HG03520 (cell line): Measurements from ENCODE around the gene OR2T11.
A peak's percentile ranks its signal among the peaks of the same experiment; 100 is the strongest.
"Not testable (repeated sequence)": the region's sequence is repeated elsewhere in the genome, so short reads cannot be mapped to it uniquely, and the experiment has no call there.

Source experiments
- ATAC-seq: cut with Tn5 transposase; IDR thresholded peaks from one replicate; pipeline ENCODE4 v1.9.1; 2021; ENCODE audit warnings: mild to moderate bottlenecking, moderate library complexity; ENCODE audit not compliant: unreplicated experiment

The OR2T11 gene

DNA sequence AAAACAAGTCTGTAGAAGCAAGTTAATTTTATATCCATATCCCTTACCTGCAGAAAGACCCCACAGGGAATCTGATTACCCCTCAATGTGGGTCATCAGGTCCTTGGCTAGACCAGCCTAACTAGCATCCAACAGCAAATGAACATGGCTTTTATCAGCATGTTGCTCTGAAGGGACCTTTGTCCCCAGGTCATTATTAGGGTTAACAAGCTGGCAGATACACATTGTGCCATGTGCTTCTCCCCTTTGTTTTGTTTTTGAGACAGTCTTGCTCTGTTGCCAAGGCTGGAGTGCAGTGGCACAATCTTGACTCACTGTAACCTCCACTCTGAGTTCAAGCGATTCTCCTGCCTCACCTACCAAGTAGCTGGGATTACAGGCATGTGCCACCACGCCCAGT is at the start of gene OR2T11:
TSS of gene OR2T11 (minus strand) at position 101 of the 400 bp plus-strand sequence. CDS start 7,963 bp downstream, outside the sequence.
- not testable (repeated sequence) for ATAC-seq

DNA sequence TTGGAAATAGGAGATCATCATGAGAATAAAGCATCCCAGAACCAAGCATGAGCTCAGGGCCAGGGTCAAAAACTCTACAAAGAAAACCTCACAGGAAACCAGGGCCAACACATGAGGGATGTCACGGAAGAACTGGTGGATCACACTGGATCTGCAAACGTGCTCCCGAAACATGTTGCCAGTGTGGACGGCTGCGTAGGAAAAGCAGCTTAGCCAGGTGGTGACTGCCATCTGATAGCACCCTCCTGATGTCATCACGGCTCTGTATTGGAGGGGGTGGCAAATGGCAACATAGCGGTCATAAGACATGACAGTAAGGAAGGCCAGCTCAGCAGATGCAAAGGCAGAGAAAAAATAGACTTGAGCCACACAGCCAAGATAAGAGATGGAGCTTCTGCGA is 46.8 kb upstream of the OR2T11 start:
- ATAC-seq: no peak

GRCh38 chr1:248670003-248670402 is 35.1 kb upstream of the OR2T11 start:
- ATAC-seq: no peak

DNA sequence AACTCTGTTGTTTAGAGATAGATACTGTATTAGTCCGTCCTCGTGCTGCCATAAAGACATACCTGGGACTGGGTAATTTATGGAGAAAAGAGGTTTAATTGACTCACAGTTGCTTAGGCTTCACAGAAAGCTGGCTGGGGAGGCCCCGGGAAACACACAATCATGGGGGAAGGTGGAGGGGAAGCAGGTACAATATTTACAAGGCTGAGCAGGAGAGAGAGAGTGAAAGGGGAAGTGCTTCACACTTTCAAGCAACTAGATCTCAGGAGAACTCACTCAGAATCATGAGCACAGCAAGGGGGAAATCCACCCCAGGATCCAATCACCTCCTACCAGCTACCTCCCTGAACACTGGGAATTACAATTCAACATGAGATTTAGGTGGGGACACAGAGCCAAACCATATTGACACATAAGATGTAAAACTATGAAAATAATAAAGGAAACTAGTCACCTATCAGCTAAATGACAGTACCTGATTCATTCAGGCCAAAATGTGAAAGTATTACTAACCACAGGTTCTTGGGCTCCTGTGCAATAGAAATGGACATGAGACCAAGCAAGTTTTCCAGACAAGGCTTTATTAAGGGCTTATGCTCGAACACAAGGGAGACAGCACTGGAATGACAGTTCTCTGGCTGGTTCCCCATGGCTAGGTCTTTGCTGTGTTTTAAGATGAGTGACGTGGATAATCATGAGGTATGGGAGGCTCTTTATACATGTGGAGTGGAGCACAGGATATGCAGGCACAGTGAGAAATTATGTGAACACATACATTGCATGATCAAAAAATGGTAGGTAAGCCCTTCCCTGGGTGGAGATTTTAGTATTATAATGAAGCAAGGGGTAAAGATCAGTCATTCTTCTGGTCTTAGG is 28.8 kb upstream of the OR2T11 start:
- ATAC-seq: peak; percentile 93

GRCh38 chr1:248656797-248657196 is 21.9 kb upstream of the OR2T11 start:
- not testable (repeated sequence) for ATAC-seq

GRCh38 chr1:248655354-248655753 is 20.5 kb upstream of the OR2T11 start, which contains the start of gene OR2T27:
TSS of gene OR2T27 (minus strand) at chr1:248655528. CDS start at chr1:248650884, 4,644 bp downstream.
- ATAC-seq: peak; percentile 59

DNA sequence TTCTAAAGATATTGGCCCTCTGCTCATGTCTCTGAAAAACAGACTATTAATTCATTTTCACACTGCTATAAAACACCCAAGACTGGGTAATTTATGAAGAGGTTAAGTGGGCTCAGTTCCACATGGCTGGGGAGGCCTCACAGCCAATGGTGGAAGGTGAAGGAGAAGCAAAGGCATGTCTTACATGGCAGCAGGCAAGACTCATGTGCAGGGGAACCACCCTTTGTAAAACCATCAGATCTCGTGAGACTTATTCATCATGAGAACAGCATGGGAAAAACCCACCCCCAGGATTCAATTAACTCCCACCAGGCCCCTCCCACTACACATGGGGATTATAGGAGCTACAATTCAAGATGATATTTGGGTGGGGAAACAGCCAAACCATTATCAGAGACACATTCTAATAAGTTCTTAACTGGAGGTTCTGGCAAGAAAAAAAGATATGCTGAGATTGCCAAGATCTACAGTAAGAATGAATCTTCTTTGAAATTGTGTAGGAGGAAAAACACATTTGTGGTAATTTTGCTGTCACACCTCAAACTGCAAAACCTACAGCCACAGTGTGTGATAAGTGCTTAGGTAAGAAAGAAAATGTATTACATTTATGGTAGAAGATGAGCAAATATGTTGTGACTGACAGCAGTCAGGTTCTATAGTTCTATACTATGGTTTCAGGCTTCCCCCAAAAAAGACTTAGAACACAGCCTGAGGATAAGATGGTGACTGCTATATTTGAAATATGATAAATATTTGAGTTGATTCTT is 14.1 kb upstream of the OR2T11 start:
- ATAC-seq: not testable (repeated sequence)

GRCh38 chr1:248645178-248645577 is 10.3 kb upstream of the OR2T11 start, which contains the start of gene OR2T35:
TSS of gene OR2T35 (minus strand) at chr1:248645278. CDS start at chr1:248639258, 6,020 bp downstream.
- not testable (repeated sequence) for ATAC-seq

DNA sequence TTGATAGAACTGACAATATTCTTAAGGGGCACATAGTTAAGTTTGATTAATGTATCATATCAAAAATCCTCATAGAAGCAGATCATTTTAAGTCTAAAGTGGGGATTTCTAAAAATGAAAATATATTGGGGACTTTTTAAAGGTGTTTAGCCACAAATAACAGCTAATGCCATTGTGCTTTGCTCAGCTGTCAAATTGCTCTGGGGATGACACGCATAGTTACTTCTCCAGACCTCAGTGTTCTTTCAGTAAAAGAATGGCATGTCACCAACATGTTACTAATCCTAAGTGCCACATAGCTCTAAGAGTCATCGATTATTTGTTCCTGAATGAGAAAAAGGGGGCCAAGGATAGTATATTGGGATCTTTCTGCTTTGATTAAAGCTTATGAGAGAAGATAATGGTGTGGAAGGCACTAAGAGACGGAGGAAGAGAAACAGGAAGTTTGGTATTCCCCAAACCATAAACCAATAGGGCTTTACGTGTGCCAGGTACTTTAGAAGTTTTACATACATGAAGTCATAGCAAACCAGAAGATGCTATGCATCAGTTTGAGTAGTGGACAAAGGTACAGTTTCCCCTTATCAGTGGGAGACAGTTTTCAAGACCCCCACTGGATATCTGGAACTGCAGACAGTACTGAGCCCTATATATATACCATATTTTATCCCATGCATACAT is 8.2 kb upstream of the OR2T11 start:
- peak; percentile 55 for ATAC-seq

- not testable (repeated sequence) for ATAC-seq
These were observed 6.7 kb upstream of the OR2T11 start for GRCh38 chr1:248641583-248641982.

DNA sequence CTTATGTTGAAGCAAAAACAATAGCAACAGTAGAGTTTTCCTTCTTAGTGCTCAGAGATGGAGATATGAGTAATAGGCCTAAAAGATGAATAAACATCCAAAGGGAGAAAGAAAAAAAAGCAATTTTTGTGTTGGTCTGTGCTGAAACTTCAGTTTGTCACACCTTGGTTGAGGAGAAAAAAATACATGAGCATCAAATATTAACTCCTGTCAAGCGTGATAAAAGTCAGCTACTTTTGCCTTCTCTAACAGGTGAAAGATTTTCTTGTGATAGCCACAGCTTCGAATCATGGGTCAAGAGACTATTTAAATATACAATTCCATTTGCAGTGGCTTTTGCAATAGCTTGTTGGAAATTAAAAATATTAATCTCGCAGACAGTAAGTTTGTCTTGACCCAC is 6.0 kb upstream of the OR2T11 start:
- ATAC-seq: peak; percentile 25

- not testable (repeated sequence) for ATAC-seq
These were observed 4.8 kb upstream of the OR2T11 start for GRCh38 chr1:248639652-248640051.

GRCh38 chr1:248636612-248637011 is 1.7 kb upstream of the OR2T11 start:
- ATAC-seq: not testable (repeated sequence)

- ATAC-seq: no peak
These were observed 3.4 kb downstream of the OR2T11 start for GRCh38 chr1:248631354-248632008.

- no peak for ATAC-seq
These were observed 4.3 kb downstream of the OR2T11 start for GRCh38 chr1:248630551-248630950.

DNA sequence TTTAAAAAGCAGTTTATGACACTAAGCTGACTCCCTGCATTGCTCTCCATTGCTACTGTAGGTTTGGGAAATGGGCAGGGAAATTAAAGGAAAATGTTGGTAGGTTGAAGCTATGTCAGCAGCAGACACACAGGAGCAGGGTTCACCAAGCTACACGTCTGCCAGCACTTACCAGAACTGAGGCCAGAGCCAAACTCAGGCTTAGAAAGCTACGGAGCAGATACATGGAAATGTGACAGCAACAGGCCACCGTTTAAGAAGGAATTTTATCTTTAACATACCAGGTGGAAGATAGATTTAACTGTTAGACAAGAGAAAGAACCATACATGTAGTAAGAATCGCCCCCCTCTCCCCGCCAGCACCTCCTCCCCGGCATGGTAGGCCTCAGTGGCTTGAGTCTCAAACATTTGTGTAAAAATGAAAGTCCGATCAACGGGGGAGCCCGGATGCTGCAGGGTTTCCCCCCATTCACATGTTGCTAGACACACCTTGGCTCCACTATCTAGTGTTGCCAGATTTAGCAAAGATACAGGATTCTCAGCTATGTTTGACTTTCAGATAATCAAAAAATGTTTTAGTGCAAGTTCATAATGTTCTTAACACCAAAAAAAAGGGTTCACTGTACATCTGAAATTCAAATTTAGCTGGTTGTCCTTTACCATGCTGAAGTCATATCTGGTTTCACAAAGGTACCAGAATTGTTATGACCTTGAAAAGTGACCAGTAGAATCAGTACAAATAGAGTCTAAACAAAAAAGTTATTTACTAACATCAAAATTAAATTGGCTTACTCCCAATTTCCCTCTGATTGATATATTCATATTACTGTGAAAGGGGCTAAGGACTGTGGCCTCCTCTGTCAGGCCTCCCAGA is 6.7 kb downstream of the OR2T11 start:
- peak; percentile 86 for ATAC-seq

DNA sequence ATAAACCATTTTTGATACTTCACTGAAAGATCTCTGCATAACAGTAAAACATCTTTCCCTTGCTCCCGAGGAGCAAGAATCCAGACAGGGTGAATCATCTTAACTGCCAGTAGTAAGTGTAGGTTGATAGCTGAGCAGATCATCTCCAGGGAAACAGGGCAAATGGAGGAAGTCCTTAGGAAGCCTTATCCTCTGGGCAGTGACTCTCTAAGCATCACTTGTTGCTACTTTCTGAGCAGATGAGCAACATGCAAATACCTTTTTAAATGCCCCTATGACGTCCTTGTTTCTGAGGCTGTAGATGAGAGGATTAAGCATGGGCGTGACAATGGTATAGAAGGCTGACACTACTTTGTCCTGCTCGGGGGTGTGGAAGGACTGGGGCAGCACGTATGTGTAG is 8.9 kb downstream of the OR2T11 start:
- ATAC-seq: no peak

DNA sequence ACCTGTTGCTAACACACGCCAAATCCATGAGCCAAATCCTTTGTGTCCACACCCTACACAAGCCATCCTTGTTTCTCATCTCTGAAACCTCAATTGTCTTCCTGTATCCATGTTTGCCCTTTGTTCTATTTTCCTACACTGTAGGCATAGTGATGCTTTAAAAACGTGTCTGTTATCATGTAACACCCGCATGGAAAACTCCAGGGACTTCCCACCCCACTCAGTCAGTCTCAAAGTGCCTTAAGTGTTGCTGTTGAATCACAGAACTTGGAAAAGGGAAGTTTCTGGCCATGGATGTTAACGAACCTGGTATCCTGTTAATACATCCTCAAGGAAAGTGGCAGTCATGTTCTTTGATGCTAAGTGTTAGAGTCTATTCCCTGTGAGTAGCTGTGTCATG is 9.7 kb downstream of the OR2T11 start:
- ATAC-seq: no peak

GRCh38 chr1:248622570-248623001 is 12.3 kb downstream of the OR2T11 start:
- peak; percentile 92 for ATAC-seq
